ENCODE results near the gene STAT5A. TPM values are rescaled to one million over a fixed set of nuclear protein-coding genes. Genes with fewer than 3 reads are reported as not detected.

STAT5A gene
- polyA plus RNA-seq, 1 donor: 15.0 TPM

DNA sequence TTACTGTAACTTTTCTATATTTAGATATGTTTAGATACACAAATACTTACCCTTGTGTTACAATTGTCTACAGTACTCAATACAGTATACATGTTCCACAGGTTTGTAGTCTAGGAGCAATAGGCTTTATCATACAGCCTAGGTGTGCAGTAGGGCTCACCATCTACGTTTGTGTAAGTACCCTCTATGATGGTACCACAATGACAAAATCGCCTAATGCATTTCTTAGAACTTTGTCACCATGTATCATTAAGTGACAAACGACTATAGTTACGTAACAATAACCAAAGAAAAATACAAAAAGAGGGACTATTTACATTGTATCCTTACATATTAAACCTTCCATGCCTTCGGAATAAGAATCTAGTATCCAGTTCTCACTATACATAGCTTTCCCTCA, 20.1 kb upstream of the STAT5A start:
- DNase-seq (ENCODE audit: low read depth): no peak

DNA sequence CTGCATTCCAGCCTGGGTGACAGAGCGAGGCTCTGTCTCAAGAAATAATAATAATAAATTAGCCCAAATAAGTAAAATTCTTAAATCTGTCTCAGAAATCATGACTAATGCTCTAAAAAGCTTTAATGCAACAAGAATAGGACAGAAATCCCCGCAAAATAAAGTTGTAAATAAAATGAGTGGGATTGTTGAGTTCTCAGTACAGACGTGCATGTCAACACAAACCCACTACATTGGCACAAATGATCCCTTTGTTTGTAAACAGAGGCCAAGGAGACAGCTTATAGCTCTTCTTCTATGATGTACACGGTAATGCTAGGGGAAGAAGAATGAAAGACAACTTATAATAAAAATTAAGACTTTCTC, 18.1 kb upstream of the STAT5A start:
- DNase-seq (ENCODE audit: low read depth): no peak

DNA sequence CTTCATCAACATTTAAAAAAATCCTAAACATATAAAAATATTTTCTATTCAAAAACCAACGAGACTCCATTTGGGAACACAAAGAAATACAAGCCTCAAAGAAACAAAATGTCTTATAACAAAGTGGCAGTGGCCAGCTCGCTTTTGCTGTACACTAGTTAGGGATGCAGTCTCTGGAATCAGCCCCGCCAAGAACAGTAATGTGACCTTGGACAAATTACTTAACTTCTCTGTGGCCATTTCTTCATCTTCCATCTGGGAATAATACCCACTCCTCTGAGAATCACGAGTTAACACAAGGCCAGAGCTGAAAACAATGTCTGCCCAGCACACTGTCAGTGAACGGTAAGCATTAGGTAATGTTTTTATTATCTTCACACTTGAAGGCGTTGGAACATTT, 17.7 kb upstream of the STAT5A start:
- DNase-seq (ENCODE audit: low read depth): no peak

DNA sequence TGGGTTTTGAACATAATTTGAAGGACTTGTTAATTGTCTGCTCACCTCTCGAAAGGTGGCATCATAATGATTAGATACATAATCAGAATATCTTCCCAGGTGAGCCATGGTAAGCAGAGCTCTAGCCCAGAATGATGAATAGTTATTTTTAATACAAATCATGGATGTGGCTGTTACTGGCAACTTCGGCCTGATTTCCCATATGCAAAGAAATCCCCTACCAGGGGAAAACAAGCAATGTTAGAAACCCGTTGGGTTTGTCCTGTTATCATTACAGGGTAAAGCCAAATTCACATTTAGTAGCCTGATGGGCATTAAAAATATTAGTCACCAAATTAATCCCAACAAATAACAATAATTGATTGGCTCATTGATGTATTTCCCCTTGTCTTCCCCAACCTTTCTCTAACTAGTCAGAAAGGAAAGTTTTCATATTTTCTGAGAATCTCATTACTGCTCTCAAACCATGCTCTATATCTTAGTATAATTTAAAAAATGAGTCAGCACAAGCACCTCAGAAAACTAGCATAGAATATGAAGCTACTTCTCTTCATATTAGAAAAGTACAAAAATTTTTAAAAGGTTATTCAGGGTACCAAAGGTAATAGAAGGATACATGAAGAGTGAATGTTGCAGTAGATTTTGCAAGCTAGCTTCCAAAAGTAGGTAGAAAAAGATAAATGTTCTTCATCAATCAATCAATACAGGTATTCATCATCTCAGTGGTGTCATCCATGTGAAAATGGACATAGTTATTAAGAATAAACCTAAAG, 17.1 kb upstream of the STAT5A start:
- no peak for DNase-seq (ENCODE audit: low read depth)

DNA sequence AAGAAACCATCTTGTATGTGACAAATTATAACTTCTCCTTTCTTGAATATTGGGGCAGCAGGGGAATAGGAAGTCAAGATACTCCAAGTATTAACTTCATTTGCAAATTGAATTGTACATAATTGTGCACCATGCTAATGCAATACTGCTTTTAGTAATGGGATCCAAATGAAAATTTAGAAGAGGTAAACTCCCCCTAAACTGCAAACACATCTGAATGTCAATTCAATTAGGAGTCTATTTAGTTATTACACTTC, 16.6 kb upstream of the STAT5A start:
- DNase-seq (ENCODE audit: low read depth): no peak

DNA sequence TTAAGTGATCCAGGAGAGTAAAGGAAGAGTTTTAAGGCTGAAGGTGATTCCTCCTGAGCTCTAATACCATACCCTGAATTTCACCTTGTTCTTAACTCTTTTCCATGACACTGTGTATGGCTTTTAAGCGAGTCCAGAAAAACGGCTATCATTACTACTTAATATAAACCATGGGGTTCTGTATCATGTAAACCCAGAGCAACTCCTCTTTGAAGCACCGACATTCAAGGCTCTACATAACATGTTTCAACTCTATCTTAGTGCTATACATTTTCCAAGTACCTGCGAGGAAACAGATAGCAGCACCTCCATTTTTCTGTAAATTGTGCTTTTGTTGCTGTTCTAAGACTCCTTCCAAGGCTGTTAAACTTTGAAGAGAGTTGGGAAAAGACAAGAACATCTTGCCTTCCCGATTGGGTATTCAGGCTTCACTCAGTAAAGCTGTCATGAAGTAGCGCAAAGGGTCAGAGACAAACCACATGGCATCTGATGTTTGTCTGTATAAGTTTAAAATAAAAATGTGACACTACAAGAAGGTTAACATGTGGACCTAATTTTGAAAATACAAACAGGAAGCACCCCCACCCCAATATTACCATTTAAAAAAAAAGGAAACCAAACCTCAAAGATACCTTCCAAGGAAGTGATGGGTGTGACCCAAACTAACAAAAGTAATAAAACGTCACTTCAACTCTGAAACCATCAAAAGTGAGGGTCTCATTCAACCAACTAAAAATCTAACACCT, 16.0 kb upstream of the STAT5A start:
- no peak for DNase-seq (ENCODE audit: low read depth)

DNA sequence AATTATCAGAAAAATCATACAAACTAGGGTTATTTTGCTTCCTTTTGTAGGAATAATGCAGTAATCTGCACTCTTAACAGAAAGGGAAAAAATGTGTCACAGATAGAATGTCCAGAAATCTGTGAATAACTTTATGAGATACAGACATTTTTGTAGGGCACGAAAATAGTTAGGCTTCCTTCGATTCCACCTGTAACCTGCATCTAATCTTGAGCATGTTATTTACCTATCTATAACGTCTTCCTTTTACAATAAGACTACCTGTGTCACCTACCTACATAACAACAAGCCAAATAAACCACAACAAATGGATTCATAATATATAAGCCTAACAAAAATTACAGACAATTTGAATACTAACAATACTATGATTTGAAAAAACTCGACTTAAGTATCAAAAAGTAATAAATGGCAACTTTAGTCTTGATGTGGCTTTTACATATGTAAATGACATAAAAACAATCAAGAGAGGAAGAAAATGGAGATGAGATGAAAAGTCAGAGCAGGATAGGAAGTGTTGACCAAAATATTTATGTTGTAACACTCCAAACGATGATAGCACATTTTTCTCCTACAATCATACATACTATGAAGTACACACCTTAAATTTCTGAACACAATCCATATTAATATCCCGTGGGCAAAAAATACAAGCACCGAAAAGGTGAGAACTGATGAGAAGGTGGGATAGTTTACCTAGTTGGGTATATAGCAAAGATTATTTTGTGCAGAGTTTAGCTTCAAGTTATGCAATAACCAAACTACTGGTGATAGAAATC, 14.6 kb upstream of the STAT5A start:
- DNase-seq (ENCODE audit: low read depth): no peak

DNA sequence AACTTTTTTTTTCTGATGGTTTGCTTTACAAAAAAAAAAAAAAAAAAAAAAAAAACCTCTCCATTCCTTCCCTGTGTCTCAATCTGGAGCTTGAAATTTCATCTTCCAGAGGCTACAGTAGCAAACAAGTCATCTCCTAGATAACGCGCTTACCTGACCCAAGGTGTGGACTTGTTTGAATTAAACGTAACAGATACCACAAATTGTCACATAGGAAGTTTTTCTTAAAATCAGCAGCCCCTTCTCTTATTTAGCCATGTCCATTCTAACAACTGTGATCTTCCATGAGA, 14.1 kb upstream of the STAT5A start:
- no peak for DNase-seq (ENCODE audit: low read depth)

DNA sequence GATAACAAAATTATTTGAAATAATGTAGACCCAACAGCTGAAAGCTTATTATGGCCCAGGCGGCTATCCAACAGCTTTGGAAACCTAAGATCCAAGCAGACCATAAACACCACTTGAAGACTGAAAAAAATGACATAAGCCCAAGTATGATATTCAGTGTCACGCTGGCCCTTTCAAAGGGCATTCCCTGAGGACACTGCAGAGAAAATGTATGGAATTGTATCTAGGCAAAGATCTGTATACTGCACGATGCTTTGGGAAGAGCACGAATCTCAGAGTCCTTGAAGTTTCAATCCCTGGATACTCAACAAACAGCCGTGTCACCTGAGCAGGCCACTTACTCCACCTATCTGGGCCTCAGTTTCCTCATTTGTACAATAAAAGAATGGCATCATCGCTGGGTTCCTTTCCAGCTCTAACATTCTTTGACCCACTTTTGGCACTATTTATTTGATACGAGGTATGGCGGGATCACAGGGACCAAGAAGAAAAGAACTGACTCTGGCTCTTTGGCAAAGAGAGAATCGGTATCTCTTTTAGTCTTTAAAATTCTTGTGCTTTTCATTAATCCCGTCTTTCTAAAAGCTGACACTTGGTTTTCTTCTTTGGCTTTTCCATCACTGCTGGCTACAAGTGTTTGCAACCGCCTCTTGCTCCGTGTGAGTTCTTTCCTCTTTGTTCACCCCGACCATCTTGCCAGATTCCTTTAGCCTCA, 13.3 kb upstream of the STAT5A start:
- DNase-seq (ENCODE audit: low read depth): no peak

DNA sequence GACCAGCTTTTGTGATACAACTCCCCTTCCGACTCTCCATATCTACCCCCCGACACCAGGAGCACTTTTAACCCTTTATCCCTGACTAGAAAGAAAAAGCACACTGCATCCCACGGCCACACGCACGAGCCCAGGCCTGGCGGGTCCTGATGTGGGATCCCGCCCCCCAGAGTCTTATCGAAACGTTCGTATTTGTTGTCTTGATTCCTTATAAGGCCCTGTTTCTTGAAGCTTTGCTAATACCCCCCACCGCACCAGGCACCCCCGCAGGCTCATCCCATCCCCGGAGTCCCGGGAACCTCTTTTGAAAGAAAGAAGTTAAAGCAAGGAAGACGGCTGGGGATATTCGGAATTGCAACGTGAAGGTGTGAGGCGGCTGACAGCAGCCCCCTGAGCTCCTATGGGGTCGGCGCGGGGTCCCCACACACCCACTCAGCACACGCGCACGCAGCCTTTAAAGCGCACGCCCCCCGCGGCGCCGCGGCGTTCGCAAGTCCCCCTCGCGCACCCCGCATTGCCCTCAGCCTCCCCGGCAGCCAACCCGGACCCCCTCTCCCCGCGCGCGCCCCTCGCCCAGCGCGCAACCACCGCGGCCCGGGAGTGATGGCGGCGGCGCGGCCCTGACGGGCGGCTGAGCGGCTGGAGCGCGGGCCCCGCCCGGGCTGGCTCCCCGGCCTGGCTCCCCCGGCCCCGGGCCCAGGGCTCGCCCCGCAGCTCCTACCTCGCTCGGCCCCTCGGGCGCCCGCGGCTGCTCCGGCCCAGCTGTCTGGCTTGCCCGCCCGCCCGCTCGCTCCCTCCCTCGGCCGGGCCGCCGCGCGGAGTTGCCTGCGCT, 12.6 kb upstream of the STAT5A start:
- DNase-seq (ENCODE audit: low read depth): no peak

DNA sequence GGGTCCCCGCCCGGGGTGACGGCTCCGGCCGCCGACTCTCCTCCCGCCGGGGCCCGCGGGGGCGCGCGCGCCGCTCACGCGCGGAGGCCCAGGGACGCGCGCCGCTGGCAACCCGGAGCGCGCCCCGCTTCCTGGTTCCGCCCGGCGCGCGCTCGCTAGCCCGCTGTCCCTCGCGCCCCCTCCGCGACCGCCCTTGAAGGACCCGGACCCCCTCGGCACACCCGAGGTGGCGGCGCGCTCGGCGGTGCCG, 12.0 kb upstream of the STAT5A start, which contains the start of gene STAT5B:
Gene STAT5B (minus strand): TSS at position 33 of the 250 bp plus-strand sequence. CDS start 44,264 bp downstream, outside the sequence.
- DNase-seq (ENCODE audit: low read depth): no peak

DNA sequence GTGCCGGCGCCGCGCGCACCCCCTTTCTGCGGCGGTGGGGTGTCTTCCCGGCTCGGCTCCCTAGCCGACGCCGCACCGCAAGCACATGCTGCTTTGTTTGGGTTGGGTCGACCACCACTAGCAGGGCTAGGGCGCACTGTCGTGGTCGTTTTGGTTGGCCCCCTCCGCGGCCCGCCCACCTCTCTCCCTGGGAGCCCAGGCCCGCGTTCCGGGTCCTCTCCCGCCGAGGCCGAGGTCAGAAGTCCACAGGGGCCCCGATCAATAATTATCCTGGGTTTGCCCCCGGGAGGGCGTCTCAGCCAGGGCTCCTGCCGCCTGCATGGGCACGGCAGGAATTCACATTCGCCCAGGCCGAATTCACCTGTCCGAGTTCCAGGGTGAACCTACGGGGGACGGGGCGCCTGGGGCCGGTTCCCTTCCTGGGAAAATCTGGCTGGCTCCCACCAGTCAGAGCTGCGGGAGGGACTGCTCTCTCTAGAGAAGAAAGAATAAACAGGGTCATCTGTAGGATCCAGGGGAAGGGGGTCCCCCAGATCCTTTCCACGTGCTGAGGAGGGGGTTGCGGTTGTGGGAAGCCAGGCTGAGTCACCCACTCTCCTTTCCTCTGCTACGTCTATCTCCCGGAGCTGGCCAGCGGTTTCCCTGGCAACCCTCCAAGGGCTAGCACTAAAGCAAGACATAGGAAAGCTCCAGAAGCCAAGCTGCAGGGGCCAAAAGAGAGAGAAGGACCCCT, 11.5 kb upstream of the STAT5A start:
- no peak for DNase-seq (ENCODE audit: low read depth)

DNA sequence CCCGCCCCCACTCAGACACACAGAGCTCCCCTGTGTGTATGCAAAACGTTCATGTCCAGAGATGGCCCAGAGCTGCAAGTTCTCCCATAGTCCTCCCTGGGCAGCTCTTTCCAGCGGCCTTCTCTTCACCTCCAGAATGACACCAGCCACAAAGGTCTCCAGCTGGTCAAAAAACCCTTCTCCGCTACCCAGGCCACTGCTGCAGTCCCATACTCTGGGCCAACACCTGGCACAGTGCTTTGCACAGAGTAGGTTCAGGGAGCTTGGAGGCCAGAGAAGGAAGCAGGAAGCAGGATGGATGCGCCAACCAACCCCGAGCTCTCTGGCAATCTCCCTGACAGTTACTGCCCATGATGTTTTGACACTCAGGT, 11.0 kb upstream of the STAT5A start:
- DNase-seq (ENCODE audit: low read depth): no peak

DNA sequence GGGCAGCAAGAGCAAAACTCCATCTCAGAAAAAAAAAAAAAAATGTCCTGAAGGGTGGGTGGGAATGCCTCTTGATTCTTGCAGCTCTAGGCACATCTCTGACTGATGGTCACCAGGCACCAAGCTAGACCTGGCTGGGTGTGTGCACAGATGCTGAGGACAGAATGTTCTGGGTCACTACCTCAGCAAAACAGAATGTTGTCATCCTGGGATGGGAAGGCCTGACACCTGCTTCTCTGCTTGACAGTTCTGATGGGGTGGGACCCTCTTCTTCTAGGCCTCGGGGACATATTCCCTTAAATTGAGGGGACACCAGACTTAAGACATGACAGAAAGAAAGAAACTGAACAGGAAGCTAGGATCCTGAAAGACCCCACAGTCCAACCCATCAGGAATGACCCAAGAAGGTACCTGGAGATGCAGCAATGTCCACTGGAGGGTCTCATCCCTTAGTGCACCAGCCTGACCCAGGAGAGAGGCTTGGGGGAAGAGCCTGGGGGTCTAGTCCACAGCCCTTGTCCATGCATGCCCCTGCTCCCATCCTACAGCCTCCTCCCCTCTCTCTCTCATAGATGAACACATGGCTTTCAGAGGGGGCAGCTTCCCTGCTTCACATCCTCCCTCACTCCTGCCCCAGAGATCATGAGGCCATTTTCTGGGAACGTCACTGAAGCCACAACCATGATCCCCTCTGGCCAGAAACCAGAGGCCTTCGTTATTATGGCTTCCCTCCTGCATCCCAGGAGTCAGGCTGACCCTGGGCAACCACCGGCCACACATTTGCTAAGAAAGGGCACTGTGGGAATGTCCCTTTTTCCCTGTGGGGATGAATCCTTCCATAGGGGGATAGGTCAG, 8.3 kb upstream of the STAT5A start:
- DNase-seq (ENCODE audit: low read depth): no peak

DNA sequence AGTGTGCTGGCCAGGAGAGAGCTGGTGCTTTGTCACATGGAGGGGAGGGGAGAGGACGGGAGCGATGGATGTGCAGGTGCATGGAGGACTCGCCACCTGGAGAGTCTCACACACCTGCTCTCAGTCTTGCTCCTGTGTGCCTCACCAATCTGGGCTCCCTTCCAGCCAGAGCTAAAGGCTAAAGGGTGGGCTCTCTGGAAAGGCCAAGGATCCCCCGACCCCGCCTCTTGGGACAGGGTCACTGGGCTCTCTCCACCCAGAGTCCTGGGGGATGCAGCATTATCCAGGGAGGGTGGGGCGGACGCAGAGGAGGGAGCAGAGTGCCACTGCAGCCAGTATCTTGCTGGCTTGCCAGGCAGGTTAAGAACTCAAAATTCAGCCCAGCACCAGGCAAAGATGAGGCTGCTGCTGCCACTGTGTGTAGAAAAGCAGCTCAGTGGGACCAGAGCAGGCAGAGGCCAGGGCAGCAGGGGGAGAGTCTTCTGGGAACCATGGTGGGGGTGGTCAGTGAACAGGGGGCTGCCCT, 6.7 kb upstream of the STAT5A start:
- no peak for DNase-seq (ENCODE audit: low read depth)

DNA sequence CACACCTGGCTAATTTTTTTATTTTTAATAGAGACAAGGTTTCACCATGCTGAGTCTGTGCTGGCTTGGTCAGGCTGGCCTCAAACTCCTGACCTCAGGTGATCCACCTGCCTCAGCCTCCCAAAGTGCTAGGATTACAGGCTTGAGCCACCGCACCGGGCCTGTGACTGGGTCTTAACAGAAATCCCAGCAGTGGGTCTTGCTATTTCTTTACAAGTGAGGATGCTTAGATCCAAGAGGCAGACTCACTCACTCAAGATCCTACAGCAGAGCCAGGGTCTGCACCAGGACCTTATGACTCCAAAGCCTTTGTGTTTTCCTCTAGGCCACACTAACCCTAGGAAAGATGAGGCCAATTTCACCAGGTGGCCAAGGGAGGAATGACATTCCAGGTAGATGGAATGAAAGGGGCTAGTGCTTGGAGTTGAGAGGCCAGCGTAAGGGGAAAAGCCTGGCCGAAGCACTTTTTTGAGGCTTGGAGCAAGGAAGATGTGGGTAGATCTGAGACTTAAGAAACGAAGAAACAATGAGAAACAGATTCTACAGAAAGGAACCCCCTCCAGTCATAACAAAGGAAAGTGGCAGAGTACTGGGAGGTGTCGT, 5.7 kb upstream of the STAT5A start:
- no peak for DNase-seq (ENCODE audit: low read depth)

DNA sequence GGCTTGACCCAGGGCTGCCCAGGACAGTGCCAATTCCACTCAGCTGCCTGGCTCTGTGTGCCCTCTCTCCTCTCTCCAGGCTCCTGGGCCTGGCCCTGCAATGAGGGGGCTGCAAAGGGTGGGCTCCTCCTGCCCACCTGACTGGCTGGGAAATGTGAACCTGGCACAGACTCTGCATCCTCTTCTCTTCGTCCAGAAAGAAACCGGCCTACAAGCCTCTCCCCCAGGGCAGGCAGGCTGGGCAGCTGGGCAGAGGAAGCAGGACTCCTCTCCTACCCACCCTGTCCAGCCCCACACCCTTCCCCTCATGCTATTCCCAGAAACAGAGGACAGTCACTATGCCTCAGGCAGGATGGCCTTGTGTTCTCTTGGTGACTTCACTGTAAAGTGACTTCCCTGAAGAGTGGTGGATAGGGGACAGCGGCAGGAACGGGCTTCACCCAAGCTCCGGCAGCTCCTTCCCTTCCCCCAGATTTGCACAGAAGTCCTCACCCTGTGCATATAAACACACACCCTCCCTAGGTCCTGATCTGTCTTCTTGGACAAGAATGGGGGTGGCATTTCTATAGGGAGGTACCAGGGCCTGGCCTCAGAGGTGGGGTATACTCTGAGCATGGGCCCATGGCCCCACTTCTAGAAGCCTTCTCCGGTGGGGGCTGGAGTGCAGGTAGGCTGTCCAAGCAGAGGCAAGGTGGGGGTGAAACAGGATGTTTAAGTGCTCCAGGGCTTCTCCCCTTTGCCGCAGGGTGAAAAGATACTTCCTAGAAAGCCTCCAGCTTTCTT, 4.9 kb upstream of the STAT5A start:
- DNase-seq (ENCODE audit: low read depth): no peak

DNA sequence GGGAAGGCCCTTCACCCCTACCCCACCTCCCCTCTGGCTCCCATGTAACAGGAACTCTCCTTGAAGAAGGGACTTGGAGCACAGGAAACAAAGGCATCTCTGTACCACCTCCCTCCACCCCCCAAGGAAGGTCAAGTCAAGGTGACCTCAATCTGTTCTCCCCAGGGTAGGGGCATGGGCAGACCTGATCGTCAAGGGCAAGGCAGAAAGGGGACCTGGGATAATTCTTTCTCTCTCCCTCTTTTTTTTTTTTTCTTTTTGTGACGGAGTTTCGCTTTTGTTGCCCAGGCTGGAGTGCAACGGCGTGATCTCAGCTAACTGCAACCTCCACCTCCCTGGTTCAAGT, 4.3 kb upstream of the STAT5A start:
- DNase-seq (ENCODE audit: low read depth): no peak

DNA sequence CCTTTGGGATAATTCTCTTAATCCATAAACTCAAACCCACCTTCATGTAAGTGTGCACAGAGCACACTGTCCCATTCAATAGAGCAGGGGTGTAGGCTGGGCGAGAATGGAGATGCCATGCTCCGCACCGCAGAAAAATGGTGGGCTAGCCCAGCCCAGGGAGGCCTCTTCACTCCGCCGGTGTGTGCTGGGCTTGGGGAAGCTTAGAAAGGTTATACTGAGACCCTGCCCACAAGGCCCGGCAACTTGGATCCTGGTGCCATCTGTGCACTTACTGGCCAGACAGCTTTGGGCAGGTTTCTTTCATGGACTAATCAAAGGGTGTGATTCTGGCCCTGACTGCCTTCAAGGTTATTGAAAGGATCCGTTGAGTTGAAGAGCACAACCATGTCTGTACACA, 3.7 kb upstream of the STAT5A start:
- no peak for DNase-seq (ENCODE audit: low read depth)

Data from forelimb muscle (tissue), 1 donor.